Choroid plexus epithelial cell (primary cell): Measurements from ENCODE around the gene COL1A1.

Experiments used
- DNase-seq: peaks from one replicate; pipeline ENCODE4 v3.0.0-alpha.2; 2010; ENCODE audit warnings: low read depth
- H3K4me3 ChIP-seq: 2 replicates; pipeline ENCODE4 v1.5.1; 2011; ENCODE audit warnings: low read depth, mild to moderate bottlenecking, control low read depth, low read length, moderate library complexity
- TF ChIP-seq, protein P1 (sequence below): conservative IDR thresholded peaks from 2 replicates; pipeline ENCODE4 v1.5.1; 2011; ENCODE audit warnings: low read depth, mild to moderate bottlenecking, control low read depth, inconsistent platforms, low read length, moderate library complexity

COL1A1 gene

DNA sequence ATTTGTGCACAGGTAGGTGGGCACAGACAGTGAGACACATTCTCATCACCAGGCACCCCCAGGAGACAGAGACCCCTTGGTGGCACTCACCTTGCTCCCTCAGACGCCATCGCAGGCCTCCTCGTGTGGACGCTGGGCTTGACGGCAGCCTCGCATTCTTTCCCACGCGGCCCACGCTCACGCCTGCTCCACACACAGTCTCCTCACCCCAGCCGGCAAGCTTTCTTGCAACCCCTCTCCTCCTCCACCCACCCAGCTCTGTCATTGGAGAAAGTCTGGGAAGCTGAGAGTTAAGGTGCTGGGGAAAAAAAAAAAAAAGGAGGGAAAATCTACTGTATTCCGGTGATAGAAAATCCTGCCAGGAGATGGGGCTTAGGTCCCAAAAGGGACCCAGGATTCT, 20.8 kb downstream of the COL1A1 start:
- no peak overlapping the region for H3K4me3 ChIP-seq
- TF ChIP-seq, protein P1, sequence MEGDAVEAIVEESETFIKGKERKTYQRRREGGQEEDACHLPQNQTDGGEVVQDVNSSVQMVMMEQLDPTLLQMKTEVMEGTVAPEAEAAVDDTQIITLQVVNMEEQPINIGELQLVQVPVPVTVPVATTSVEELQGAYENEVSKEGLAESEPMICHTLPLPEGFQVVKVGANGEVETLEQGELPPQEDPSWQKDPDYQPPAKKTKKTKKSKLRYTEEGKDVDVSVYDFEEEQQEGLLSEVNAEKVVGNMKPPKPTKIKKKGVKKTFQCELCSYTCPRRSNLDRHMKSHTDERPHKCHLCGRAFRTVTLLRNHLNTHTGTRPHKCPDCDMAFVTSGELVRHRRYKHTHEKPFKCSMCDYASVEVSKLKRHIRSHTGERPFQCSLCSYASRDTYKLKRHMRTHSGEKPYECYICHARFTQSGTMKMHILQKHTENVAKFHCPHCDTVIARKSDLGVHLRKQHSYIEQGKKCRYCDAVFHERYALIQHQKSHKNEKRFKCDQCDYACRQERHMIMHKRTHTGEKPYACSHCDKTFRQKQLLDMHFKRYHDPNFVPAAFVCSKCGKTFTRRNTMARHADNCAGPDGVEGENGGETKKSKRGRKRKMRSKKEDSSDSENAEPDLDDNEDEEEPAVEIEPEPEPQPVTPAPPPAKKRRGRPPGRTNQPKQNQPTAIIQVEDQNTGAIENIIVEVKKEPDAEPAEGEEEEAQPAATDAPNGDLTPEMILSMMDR = no peak
- DNase-seq = no peak

DNA sequence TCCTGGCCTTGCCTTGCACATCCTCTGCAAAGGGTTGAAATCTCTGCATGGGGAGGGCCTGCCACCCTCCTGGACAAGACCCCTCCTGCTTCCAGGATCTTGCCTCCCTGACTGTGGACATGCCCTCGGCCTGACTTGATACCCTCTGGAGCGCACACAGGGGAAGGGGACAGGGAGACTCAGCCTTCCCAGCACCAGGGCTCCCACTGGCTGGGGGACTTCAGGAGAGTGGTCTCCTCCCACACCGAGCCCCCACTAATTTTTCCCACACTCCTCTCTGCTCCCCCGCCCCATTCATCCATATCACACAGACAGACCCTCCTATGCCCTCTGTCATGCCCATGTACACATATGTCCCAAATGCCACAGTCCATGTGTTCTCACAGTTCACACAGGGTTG, 21.3 kb downstream of the COL1A1 start:
- no peak for DNase-seq
- TF ChIP-seq, protein P1 = no peak
- no peak overlapping the region for H3K4me3 ChIP-seq

DNA sequence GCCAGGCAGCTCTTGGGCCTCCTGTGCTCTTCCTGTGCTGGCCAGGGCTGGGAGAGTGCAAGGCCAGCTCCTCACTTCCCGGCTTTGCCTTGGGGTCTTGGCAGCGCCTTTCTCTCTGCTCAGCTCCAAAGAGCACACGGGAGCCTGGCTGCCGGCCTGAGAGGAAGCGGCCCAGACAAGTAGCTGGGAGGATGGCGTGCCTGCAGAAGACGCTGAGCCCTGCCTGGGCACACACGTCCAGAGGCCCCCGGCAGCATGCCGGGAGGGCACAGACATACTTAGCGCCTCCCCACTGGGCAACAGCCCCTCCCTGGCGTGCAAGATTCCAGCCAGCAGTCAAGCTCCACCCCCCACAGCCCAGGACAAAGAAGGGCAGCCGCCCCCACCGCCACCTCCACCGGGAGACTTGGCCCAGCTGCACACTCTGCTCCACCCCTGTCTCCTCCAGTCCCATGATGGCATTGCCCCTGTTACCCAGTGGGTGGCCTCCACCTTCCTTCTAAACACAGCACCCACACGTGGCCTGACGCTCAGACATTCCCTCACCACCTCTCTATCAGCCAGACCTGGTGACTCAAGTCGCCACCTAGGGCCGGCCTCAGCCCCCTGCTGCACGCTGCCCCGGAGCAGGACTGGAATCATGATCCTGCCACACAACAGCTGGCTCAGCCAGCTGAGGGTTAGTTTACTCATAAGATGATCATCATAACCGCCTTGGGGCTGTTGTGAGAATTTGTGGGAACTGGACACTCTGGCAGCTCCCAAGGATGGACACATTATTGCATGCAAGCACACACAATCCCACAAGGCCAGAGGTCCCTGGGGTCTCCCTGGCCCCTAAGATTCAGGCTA, 23.2 kb downstream of the COL1A1 start:
- H3K4me3 ChIP-seq = no peak overlapping the region
- peak; percentile 96 for DNase-seq

DNA sequence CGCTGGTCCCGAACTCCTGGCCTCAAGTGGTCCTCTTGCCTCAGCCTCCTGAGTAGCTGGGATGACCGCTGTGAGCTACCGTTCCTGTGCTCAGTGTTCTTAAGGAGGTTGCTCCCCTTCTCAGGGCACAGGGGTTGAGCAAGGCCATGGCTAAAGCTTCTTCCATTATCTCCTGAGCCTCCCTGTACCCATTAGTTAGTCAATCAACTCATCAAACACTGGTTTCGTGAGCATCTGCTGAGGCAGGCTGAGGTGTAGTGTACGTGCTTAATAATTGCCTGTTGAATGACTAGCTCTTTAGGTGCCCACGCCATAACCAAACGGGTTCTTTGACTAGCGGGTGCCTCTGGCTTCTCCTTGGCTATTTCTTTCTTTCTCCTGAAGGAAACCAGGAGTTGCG, 24.0 kb downstream of the COL1A1 start:
- H3K4me3 ChIP-seq = no peak overlapping the region
- TF ChIP-seq, protein P1 = no peak

More for the DNA sequence above, 23.2 kb downstream of the COL1A1 start:
- TF ChIP-seq, protein P1 = peak; percentile 53

DNA sequence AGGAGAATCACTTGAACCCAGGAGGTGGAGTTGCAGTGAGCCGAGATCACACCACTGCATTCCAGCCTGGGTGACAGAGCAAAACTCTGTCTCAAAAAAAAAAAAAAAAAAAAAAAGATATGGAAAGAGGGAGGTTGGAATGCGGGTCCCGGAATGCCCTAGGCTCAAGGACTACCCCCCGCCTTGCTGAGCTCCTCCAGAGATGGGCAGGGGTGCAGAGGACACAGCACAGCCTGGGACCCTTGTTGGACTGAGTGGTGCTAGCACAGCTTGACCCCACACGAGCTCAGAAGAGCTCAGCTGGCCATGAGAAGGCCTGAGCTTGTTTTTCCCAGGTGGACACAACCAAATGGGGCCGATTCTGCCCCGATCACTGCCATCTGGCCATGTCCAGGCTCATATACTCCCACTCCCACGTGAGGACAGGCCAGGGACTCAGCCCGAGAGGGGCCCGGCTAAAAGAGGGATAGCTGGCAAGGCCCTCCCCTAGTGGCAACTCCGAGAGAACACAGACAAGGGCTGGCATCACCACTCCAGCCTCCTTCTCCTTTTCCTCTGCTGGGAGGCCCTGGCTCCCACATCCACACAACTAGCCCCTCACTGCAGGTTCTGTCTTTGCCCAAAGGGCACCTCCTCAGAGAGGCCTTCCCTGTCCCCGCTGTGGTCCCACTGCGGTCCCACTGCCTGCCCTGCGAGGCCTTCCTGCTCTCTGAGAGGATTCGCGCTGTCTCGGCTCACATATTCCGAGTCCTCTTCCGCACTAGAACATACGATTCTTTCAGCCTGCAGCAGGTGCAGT, 24.7 kb downstream of the COL1A1 start:
- H3K4me3 ChIP-seq = no peak overlapping the region
- peak; percentile 23 for DNase-seq
- TF ChIP-seq, protein P1 = peak; percentile 13

More for the DNA sequence above, 24.0 kb downstream of the COL1A1 start:
- DNase-seq = peak; percentile 17

DNA sequence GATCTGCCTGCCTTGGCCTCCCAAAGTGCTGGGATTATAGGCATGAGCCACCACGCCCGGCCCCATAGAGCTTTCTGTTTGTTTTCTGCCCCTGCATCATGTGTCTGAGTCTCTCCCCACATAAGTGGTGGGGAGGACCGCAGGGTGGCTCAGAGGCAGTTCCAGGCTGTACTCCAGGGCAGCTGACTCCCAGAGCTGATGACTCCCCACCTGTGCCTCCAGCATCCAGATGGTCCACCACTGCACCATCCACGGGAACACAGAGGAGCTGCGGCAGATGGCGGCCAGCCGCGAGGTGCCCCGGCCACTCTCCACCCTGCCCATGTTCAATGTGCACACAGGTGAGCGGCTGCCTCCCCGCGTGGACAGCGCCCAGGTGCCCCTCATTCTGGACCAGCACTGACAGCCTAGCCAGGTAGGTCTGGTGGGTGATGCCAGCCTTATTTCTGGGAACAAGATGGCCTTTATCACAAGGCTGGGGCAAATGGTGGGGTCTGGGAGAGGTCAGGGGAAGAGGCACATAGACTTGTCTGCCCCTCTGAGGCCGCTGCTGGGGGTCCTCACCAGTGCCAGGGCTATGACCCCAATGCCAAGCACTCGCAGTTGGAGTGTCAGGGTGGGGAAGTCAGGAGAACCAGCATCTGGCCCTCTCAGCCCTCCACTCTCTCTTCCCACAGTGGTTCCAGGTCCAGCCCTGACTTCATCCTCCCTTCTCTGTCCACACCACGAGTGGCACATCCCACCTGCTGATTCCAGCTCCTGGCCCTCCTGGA, 26.2 kb downstream of the COL1A1 start:
- H3K4me3 ChIP-seq = no peak overlapping the region
- TF ChIP-seq, protein P1 = no peak
- DNase-seq = no peak
